GM13977 (cell line): ENCODE results near the gene TMEM52.
A peak's percentile ranks its signal among the peaks of the same experiment; 100 is the strongest.

ENCODE experiments used
- DNase-seq: peaks from one replicate; pipeline ENCODE4 v3.0.0; 2012; ENCODE audit warnings: low spot score
- CTCF ChIP-seq: IDR thresholded peaks from 2 replicates; pipeline ENCODE4 v1.5.1; 2012; ENCODE audit warnings: mild to moderate bottlenecking, control low read depth; ENCODE audit not compliant: insufficient read depth; ENCODE audit errors: extremely low read depth, missing control alignments
- in situ Hi-C: fragments of 300-500 bp; cut with MboI; formaldehyde crosslinking; loops from one replicate; pipeline ENCODE4 v1.12.0; 2022; ENCODE audit warnings: low sequenced_read_pairs, low pct_unique_long_range_greater_than_20kb, mixed read lengths, inconsistent platforms; ENCODE audit not compliant: unreplicated experiment

Gene TMEM52

GRCh38 chr1:1920608-1921458, 1.8 kb upstream of the TMEM52 start:
- in situ Hi-C loops = no loop called here
- no peak for DNase-seq
- TF ChIP-seq CTCF = no peak

- DNase-seq = no peak
- in situ Hi-C loops = no loop called here
- no peak for TF ChIP-seq CTCF
Observed at GRCh38 chr1:1920057-1920607, 1.1 kb upstream of the TMEM52 start.

GRCh38 chr1:1919304-1920056, 401 bp upstream of the TMEM52 start:
- in situ Hi-C loops = no loop called here
- peak; percentile 100 for DNase-seq
- TF ChIP-seq CTCF = no peak

- DNase-seq = no peak
- TF ChIP-seq CTCF = no peak
- in situ Hi-C loops = no loop called here
Observed at GRCh38 chr1:1917995-1918900, 831 bp downstream of the TMEM52 start.

- TF ChIP-seq CTCF = no peak
- in situ Hi-C loops = no loop called here
- no peak for DNase-seq
Observed at GRCh38 chr1:1917304-1917976, 1.6 kb downstream of the TMEM52 start.
